ENCODE measurements around the gene HS3ST2.
"Not testable (repeated sequence)": the region's sequence is repeated elsewhere in the genome, so short reads cannot be mapped to it uniquely, and the experiment has no call there.

HS3ST2 gene

GRCh38 chr16:22885951-22886350 lies 72.0 kb downstream of the HS3ST2 start:
- DNase-seq, result no peak

- DNase-seq, result no peak
Observed at GRCh38 chr16:22886927-22887326, 73.0 kb downstream of the HS3ST2 start.

GRCh38 chr16:22887445-22887844 lies 73.5 kb downstream of the HS3ST2 start:
- no peak for DNase-seq

GRCh38 chr16:22888791-22889190 lies 74.8 kb downstream of the HS3ST2 start:
- DNase-seq, result no peak

- no peak for DNase-seq
Observed at GRCh38 chr16:22890976-22891375, 77.0 kb downstream of the HS3ST2 start.

GRCh38 chr16:22897184-22897583 lies 83.2 kb downstream of the HS3ST2 start:
- no peak for DNase-seq

GRCh38 chr16:22898131-22898530 lies 84.2 kb downstream of the HS3ST2 start:
- no peak for DNase-seq

GRCh38 chr16:22898874-22899348 lies 84.9 kb downstream of the HS3ST2 start:
- peak; percentile 71 for DNase-seq

GRCh38 chr16:22899567-22899966 lies 85.6 kb downstream of the HS3ST2 start:
- not testable (repeated sequence) for DNase-seq

- DNase-seq, result no peak
Observed at GRCh38 chr16:22900863-22901262, 86.9 kb downstream of the HS3ST2 start.

GRCh38 chr16:22901563-22901962 lies 87.6 kb downstream of the HS3ST2 start:
- no peak for DNase-seq

GRCh38 chr16:22903716-22904115 lies 89.8 kb downstream of the HS3ST2 start:
- no peak for DNase-seq

GRCh38 chr16:22912654-22913053 lies 98.7 kb downstream of the HS3ST2 start:
- DNase-seq, result no peak

- DNase-seq, result no peak
Observed at GRCh38 chr16:22915003-22915402, 101.0 kb downstream of the HS3ST2 start.

- no peak for DNase-seq
Observed at GRCh38 chr16:22923491-22923890, 109.5 kb downstream of the HS3ST2 start.

- DNase-seq, result no peak
Observed at GRCh38 chr16:22924492-22924891, 110.5 kb downstream of the HS3ST2 start.

- no peak for DNase-seq
Observed at GRCh38 chr16:22926105-22926751, 112.3 kb downstream of the HS3ST2 start.

GRCh38 chr16:22927306-22927705 lies 113.3 kb downstream of the HS3ST2 start:
- DNase-seq, result no peak

GRCh38 chr16:22928882-22929435 lies 115.0 kb downstream of the HS3ST2 start:
- DNase-seq, result no peak

GRCh38 chr16:22929461-22929860 lies 115.5 kb downstream of the HS3ST2 start:
- DNase-seq, result no peak

GRCh38 chr16:22932032-22932771 lies 118.2 kb downstream of the HS3ST2 start:
- no peak for DNase-seq

GRCh38 chr16:22933173-22933572 lies 119.2 kb downstream of the HS3ST2 start:
- no peak for DNase-seq

- DNase-seq, result no peak
Observed at GRCh38 chr16:22934786-22935185, 120.8 kb downstream of the HS3ST2 start.

GRCh38 chr16:22937169-22937568 lies 123.2 kb downstream of the HS3ST2 start:
- no peak for DNase-seq

Data from activated CD4-positive, alpha-beta T cell treated with anti-CD3 and anti-CD28 coated beads, Interleukin-2, Interleukin-6, amounts not matched to agents 100 ng/mL and 50 ng/mL, durations not matched to agents 16 hours and 8 hours (primary cell).